Measurements from ENCODE around the gene SMIM24.
"Not testable (repeated sequence)": the region's sequence is repeated elsewhere in the genome, so short reads cannot be mapped to it uniquely, and the experiment has no call there.

Gene SMIM24

GRCh38 chr19:3455960-3456601 lies 24.2 kb downstream of the SMIM24 start:
- DNase-seq (ENCODE audit: low spot score in 2 of 2) = no peak
- Histone ChIP-seq H3K36me3 (replicated peaks) (peaks cover 37% of the 10 kb centered on the region), H3K4me1 (no peaks in the 10 kb centered on the region), H3K27me3 (ENCODE audit: low read depth) (no peaks in the 10 kb centered on the region), H3K4me3 (no peak overlapping the region), H3K9me3 (no peaks in the 10 kb centered on the region)
- in situ Hi-C loops (cut with MboI; ENCODE audit: low sequenced_read_pairs) = no loop called here

- peaks cover 43% of the 10 kb centered on the region for H3K36me3 ChIP-seq (replicated peaks)
- in situ Hi-C loops (cut with MboI; ENCODE audit: low sequenced_read_pairs) = no loop called here
- no peaks in the 10 kb centered on the region for H3K9me3 ChIP-seq
Measured at GRCh38 chr19:3455393-3455955, 24.9 kb downstream of the SMIM24 start.

GRCh38 chr19:3454656-3455392 lies 25.5 kb downstream of the SMIM24 start:
- H3K9me3 ChIP-seq = no peaks in the 10 kb centered on the region
- no peak for DNase-seq (ENCODE audit: low spot score in 2 of 2)
- in situ Hi-C loops (cut with MboI; ENCODE audit: low sequenced_read_pairs) = no loop called here
- no peaks in the 10 kb centered on the region for H3K27me3 ChIP-seq (ENCODE audit: low read depth)
- peaks cover 47% of the 10 kb centered on the region for H3K36me3 ChIP-seq (replicated peaks)
- H3K4me1 ChIP-seq = no peaks in the 10 kb centered on the region
- H3K4me3 ChIP-seq = no peak overlapping the region

More at GRCh38 chr19:3455393-3455955, 24.9 kb downstream of the SMIM24 start:
- no peak overlapping the region for H3K4me3 ChIP-seq
- no peaks in the 10 kb centered on the region for H3K4me1 ChIP-seq
- no peak for DNase-seq (ENCODE audit: low spot score in 2 of 2)
- H3K27me3 ChIP-seq (ENCODE audit: low read depth) = no peaks in the 10 kb centered on the region

GRCh38 chr19:3453840-3454239 lies 26.5 kb downstream of the SMIM24 start:
- Histone ChIP-seq H3K9me3 (no peaks in the 10 kb centered on the region), H3K4me3 (no peak overlapping the region), H3K4me1 (no peaks in the 10 kb centered on the region), H3K36me3 (replicated peaks) (peaks cover 55% of the 10 kb centered on the region), H3K27me3 (ENCODE audit: low read depth) (no peaks in the 10 kb centered on the region)
- in situ Hi-C loops (cut with MboI; ENCODE audit: low sequenced_read_pairs) = no loop called here
- no peak for DNase-seq (ENCODE audit: low spot score in 2 of 2)

GRCh38 chr19:3452942-3453214 lies 27.4 kb downstream of the SMIM24 start:
- peaks cover 56% of the 10 kb centered on the region for H3K36me3 ChIP-seq (replicated peaks)
- H3K9me3 ChIP-seq; H3K27me3 ChIP-seq (ENCODE audit: low read depth); H3K4me3 ChIP-seq; DNase-seq (ENCODE audit: low spot score in 2 of 2); in situ Hi-C loops (cut with MboI; ENCODE audit: low sequenced_read_pairs); H3K4me1 ChIP-seq: not testable (repeated sequence)

- no peaks in the 10 kb centered on the region for H3K27me3 ChIP-seq (ENCODE audit: low read depth)
- no peaks in the 10 kb centered on the region for H3K4me1 ChIP-seq
- H3K36me3 ChIP-seq (replicated peaks) = peaks cover 56% of the 10 kb centered on the region
- DNase-seq (ENCODE audit: low spot score in 2 of 2) = no peak
- in situ Hi-C loops (cut with MboI; ENCODE audit: low sequenced_read_pairs) = no loop called here
- H3K9me3 ChIP-seq = no peaks in the 10 kb centered on the region
- H3K4me3 ChIP-seq = no peak overlapping the region
Measured at GRCh38 chr19:3452171-3452941, 28.0 kb downstream of the SMIM24 start.

GRCh38 chr19:3451451-3451866 lies 28.9 kb downstream of the SMIM24 start:
- in situ Hi-C loops (cut with MboI; ENCODE audit: low sequenced_read_pairs) = no loop called here

GRCh38 chr19:3450796-3451411 lies 29.4 kb downstream of the SMIM24 start:
- no peak for DNase-seq (ENCODE audit: low spot score in 2 of 2)

More at GRCh38 chr19:3451451-3451866, 28.9 kb downstream of the SMIM24 start:
- Histone ChIP-seq H3K9me3 (no peaks in the 10 kb centered on the region), H3K4me3 (no peak overlapping the region), H3K36me3 (replicated peaks) (peaks cover 57% of the 10 kb centered on the region), H3K4me1 (no peaks in the 10 kb centered on the region), H3K27me3 (ENCODE audit: low read depth) (no peaks in the 10 kb centered on the region)
- DNase-seq (ENCODE audit: low spot score in 2 of 2) = no peak

GRCh38 chr19:3448616-3449334 lies 31.6 kb downstream of the SMIM24 start:
- H3K36me3 ChIP-seq (replicated peaks) = peaks cover 53% of the 10 kb centered on the region
- H3K27me3 ChIP-seq (ENCODE audit: low read depth) = no peaks in the 10 kb centered on the region
- H3K4me3 ChIP-seq = no peak overlapping the region
- H3K4me1 ChIP-seq = no peaks in the 10 kb centered on the region
- in situ Hi-C loops (cut with MboI; ENCODE audit: low sequenced_read_pairs) = no loop called here
- no peaks in the 10 kb centered on the region for H3K9me3 ChIP-seq
- no peak for DNase-seq (ENCODE audit: low spot score in 2 of 2)

More at GRCh38 chr19:3450796-3451411, 29.4 kb downstream of the SMIM24 start:
- in situ Hi-C loops (cut with MboI; ENCODE audit: low sequenced_read_pairs) = no loop called here
- H3K9me3 ChIP-seq = no peaks in the 10 kb centered on the region
- no peaks in the 10 kb centered on the region for H3K4me1 ChIP-seq
- H3K27me3 ChIP-seq (ENCODE audit: low read depth) = no peaks in the 10 kb centered on the region
- H3K36me3 ChIP-seq (replicated peaks) = peaks cover 55% of the 10 kb centered on the region
- H3K4me3 ChIP-seq = no peak overlapping the region

- in situ Hi-C loops (cut with MboI; ENCODE audit: low sequenced_read_pairs); H3K4me1 ChIP-seq; DNase-seq (ENCODE audit: low spot score in 2 of 2); H3K27me3 ChIP-seq (ENCODE audit: low read depth); H3K9me3 ChIP-seq; H3K4me3 ChIP-seq: not testable (repeated sequence)
- peaks cover 41% of the 10 kb centered on the region for H3K36me3 ChIP-seq (replicated peaks)
Measured at GRCh38 chr19:3446657-3447056, 33.7 kb downstream of the SMIM24 start.

- H3K27me3 ChIP-seq (ENCODE audit: low read depth) = no peaks in the 10 kb centered on the region
- no peaks in the 10 kb centered on the region for H3K4me1 ChIP-seq
- no peak for DNase-seq (ENCODE audit: low spot score in 2 of 2)
- no peaks in the 10 kb centered on the region for H3K9me3 ChIP-seq
- H3K4me3 ChIP-seq = no peak overlapping the region
- H3K36me3 ChIP-seq (replicated peaks) = peaks cover 34% of the 10 kb centered on the region
- in situ Hi-C loops (cut with MboI; ENCODE audit: low sequenced_read_pairs) = no loop called here
Measured at GRCh38 chr19:3444695-3445234, 35.6 kb downstream of the SMIM24 start.

- no peak overlapping the region for H3K4me3 ChIP-seq
- no peaks in the 10 kb centered on the region for H3K27me3 ChIP-seq (ENCODE audit: low read depth)
- peaks cover 28% of the 10 kb centered on the region for H3K36me3 ChIP-seq (replicated peaks)
- H3K4me1 ChIP-seq = no peaks in the 10 kb centered on the region
- in situ Hi-C loops (cut with MboI; ENCODE audit: low sequenced_read_pairs) = no loop called here
- H3K9me3 ChIP-seq = no peaks in the 10 kb centered on the region
- DNase-seq (ENCODE audit: low spot score in 2 of 2) = no peak
Measured at GRCh38 chr19:3443840-3444694, 36.3 kb downstream of the SMIM24 start.
